OCI-LY7 (cell line): ENCODE data around the gene ZNF415. TPM values are rescaled to one million over a fixed set of nuclear protein-coding genes. Genes with fewer than 3 reads are reported as not detected.

ENCODE experiments used
- BruUV-seq: library from RNA; stranded (reverse); fragments of 400-500 nt; replicated peaks from 2 replicates; lab custom pipeline; 2021; lab: Mats Ljungman, UMichigan
- CTCF ChIA-PET: fragments of 300-600 bp; sonication (Branson Sonifier 250); formaldehyde crosslinking; loops from one replicate; lab custom pipeline; 2022; ENCODE audit warnings: antibody characterized with exemption; ENCODE audit not compliant: unreplicated experiment; lab: Charles Lee
- POLR2A ChIA-PET: fragments of 300-600 bp; sonication (Branson Sonifier 250); formaldehyde crosslinking; loops from one replicate; lab custom pipeline; 2022; ENCODE audit warnings: antibody characterized with exemption; lab: Charles Lee
- DNase-seq: peaks from one replicate; pipeline ENCODE4 v3.0.0-alpha.2; 2015; ENCODE audit warnings: low spot score
- H2AFZ ChIP-seq: fragments of 200-600 bp; sonication (generic), shearing (Covaris generic); 2 replicates; pipeline ENCODE4 v1.6.1; 2014; ENCODE audit warnings: mild to moderate bottlenecking, antibody characterized with exemption, low read length, moderate library complexity
- H3K27ac ChIP-seq: fragments of 200-600 bp; sonication (generic); 2 replicates; pipeline ENCODE4 v1.5.1; 2014; ENCODE audit warnings: mixed run types, low read depth, mild to moderate bottlenecking, moderate library complexity, low read length, inconsistent platforms; ENCODE audit not compliant: poor library complexity, severe bottlenecking
- H3K36me3 ChIP-seq: fragments of 200-600 bp; sonication (generic); 2 replicates; pipeline ENCODE4 v1.6.1; 2014; ENCODE audit warnings: mild to moderate bottlenecking, antibody characterized with exemption, low read length, moderate library complexity, mixed read lengths; ENCODE audit not compliant: insufficient read depth
- H3K4me1 ChIP-seq: fragments of 200-600 bp; sonication (generic); 2 replicates; pipeline ENCODE4 v1.5.1; 2014; ENCODE audit warnings: mild to moderate bottlenecking, low read length; ENCODE audit not compliant: insufficient read depth, poor library complexity, severe bottlenecking
- H3K4me2 ChIP-seq: fragments of 200-600 bp; sonication (generic); 2 replicates; pipeline ENCODE4 v1.6.1; 2014; ENCODE audit warnings: mild to moderate bottlenecking, low read length
- H3K4me3 ChIP-seq: fragments of 200-600 bp; sonication (generic); 2 replicates; pipeline ENCODE4 v1.5.1; 2014; ENCODE audit warnings: mild to moderate bottlenecking, low read depth, low read length; ENCODE audit not compliant: poor library complexity, severe bottlenecking
- H3K79me2 ChIP-seq: fragments of 200-600 bp; sonication (generic); 2 replicates; pipeline ENCODE4 v1.6.1; 2016; ENCODE audit warnings: low read depth, mild to moderate bottlenecking, low read length, moderate library complexity, mixed read lengths; ENCODE audit not compliant: insufficient read depth
- H3K9me2 ChIP-seq: fragments of 200-600 bp; sonication (generic); 2 replicates; pipeline ENCODE4 v1.6.1; 2016; ENCODE audit warnings: mild to moderate bottlenecking, low read length, mixed read lengths; ENCODE audit not compliant: insufficient read depth
- H3K9me3 ChIP-seq: fragments of 200-600 bp; sonication (generic); 2 replicates; pipeline ENCODE4 v1.6.1; 2014; ENCODE audit warnings: mild to moderate bottlenecking, mixed run types, low read length, mixed read lengths
- H4K20me1 ChIP-seq: fragments of 200-600 bp; sonication (generic); 2 replicates; pipeline ENCODE4 v1.6.1; 2014; ENCODE audit warnings: mild to moderate bottlenecking, antibody characterized with exemption, low read length, moderate library complexity, mixed read lengths; ENCODE audit not compliant: insufficient read depth
- EZH2phosphoT487 ChIP-seq: fragments of 200-600 bp; sonication (generic); IDR thresholded peaks from 2 replicates; pipeline ENCODE4 v1.6.1; 2018; ENCODE audit warnings: low read depth, borderline replicate concordance, mild to moderate bottlenecking, mixed run types, antibody characterized with exemption, low read length, moderate library complexity, mixed read lengths
- intact Hi-C: fragments of 100-400 bp; cut with micrococcal nuclease; formaldehyde crosslinking; loops from one replicate; pipeline ENCODE4 v1.10.0; 2022; ENCODE audit not compliant: unreplicated experiment
- total RNA-seq, 2 experiments: library from RNA; depleted of rRNA in 1 of 2; stranded (reverse); fragments of >200 nt in 1 of 2; shearing (Covaris generic) in 1 of 2; gene quantifications; 2 replicates each; pipeline ENCODE4 v1.2.3, GENCODE V29; 2014 to 2022
- TF ChIP-seq, protein P1 (sequence below): fragments of 200-600 bp; sonication (generic); conservative IDR thresholded peaks from 2 replicates; pipeline ENCODE4 v1.5.1; 2014; ENCODE audit warnings: mild to moderate bottlenecking, antibody characterized with exemption, low read length, moderate library complexity, mixed read lengths

ZNF415 gene
- total RNA-seq, 2 experiments from 2014 or later, result 0.51 to 0.63 TPM

DNA sequence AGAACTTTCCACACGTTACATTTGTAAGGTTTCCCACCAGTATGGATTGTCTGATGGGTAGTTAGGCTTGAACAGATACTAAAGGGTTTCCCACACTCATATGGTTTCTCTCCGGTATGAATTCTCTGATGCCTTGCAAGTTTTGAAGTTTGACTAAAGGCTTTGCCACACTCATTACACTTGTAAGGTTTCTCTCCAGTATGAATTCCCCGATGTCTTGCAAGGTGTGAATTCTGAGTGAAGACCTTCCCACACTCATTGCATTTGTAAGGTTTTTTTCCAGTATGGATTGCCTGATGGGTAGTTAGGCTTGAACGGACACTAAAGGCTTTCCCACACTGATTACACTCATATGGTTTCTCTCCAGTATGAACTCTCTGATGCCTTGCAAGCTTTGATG lies 7.6 kb upstream of the ZNF415 start:
- peaks cover 33% of the 10 kb centered on the region for H3K9me3 ChIP-seq

DNA sequence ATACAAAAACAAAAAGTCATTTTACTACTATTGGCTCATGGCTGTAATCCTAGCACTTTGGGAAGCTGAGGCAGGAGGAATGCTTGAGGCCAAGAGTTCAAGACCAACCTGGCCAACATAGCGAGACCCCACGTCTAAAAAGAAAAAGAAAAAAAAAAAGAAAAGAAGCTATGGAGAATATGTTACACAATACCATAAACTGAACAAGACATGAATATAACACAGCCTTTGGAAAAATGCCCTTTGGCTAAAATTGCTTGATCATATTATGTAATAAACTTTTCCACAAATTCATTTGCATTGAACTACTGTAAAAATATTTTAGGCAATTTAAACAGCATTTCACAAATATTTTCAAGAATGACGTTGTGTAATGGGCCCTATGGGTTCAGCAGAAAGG lies 3.7 kb upstream of the ZNF415 start:
- no peaks in the 10 kb centered on the region for H3K79me2 ChIP-seq
- BruUV-seq, result no TSS peak
- no peak for DNase-seq
- ChIA-PET CTCF (no interaction called here), POLR2A (no interaction called here)
- H3K27ac ChIP-seq, result no peak overlapping the region
- no peak overlapping the region for H3K4me3 ChIP-seq
- peaks cover 12% of the 10 kb centered on the region for H3K9me3 ChIP-seq
- no peak overlapping the region for H3K4me2 ChIP-seq
- no peaks in the 10 kb centered on the region for H3K9me2 ChIP-seq
- H3K36me3 ChIP-seq, result peaks cover 20% of the 10 kb centered on the region
- H2AFZ ChIP-seq, result no peak overlapping the region
- intact Hi-C loops, result no loop called here
- no peaks in the 10 kb centered on the region for H3K4me1 ChIP-seq
- no peak for TF ChIP-seq EZH2phosphoT487
- TF ChIP-seq, protein P1, sequence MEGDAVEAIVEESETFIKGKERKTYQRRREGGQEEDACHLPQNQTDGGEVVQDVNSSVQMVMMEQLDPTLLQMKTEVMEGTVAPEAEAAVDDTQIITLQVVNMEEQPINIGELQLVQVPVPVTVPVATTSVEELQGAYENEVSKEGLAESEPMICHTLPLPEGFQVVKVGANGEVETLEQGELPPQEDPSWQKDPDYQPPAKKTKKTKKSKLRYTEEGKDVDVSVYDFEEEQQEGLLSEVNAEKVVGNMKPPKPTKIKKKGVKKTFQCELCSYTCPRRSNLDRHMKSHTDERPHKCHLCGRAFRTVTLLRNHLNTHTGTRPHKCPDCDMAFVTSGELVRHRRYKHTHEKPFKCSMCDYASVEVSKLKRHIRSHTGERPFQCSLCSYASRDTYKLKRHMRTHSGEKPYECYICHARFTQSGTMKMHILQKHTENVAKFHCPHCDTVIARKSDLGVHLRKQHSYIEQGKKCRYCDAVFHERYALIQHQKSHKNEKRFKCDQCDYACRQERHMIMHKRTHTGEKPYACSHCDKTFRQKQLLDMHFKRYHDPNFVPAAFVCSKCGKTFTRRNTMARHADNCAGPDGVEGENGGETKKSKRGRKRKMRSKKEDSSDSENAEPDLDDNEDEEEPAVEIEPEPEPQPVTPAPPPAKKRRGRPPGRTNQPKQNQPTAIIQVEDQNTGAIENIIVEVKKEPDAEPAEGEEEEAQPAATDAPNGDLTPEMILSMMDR, result no peak
- no peaks in the 10 kb centered on the region for H4K20me1 ChIP-seq

More for the DNA sequence above, 7.6 kb upstream of the ZNF415 start:
- TF ChIP-seq, protein P1, result no peak
- TF ChIP-seq EZH2phosphoT487, result no peak
- Histone ChIP-seq H3K36me3 (peaks cover 54% of the 10 kb centered on the region), H3K9me2 (no peaks in the 10 kb centered on the region), H3K79me2 (no peaks in the 10 kb centered on the region), H3K4me1 (no peaks in the 10 kb centered on the region), H2AFZ (no peak overlapping the region), H3K4me2 (no peak overlapping the region), H4K20me1 (no peaks in the 10 kb centered on the region), H3K4me3 (no peak overlapping the region), H3K27ac (no peak overlapping the region)
- DNase-seq, result no peak
- ChIA-PET POLR2A (no interaction called here), CTCF (no interaction called here)
- no TSS peak for BruUV-seq
- intact Hi-C loops, result no loop called here

DNA sequence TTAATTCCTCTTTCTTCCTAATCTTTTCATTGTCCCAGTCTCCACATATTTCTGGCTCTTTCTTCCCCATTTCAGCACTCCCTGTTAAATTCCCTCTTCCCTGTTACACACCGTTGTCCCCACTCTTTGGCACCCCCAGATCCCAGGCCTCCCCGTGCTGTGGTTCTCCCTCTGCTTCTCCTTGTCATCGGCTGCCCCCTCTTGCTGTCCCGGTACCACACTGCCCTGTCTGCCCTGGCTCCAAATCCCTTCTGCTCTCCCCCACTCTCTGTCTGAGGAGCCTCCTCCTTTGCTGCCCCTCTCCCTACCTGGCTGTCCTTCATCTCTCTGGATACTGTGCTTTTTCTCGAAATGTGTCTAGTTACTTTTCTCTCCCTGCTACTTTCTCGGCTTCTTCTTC lies 983 bp downstream of the ZNF415 start:
- DNase-seq, result no peak
- no peaks in the 10 kb centered on the region for H3K36me3 ChIP-seq
- no peaks in the 10 kb centered on the region for H3K9me2 ChIP-seq
- CTCF ChIA-PET, result no interaction called here
- H3K79me2 ChIP-seq, result no peaks in the 10 kb centered on the region
- H3K4me2 ChIP-seq, result no peak overlapping the region
- POLR2A ChIA-PET, result no interaction called here
- no peaks in the 10 kb centered on the region for H3K4me1 ChIP-seq
- H3K4me3 ChIP-seq, result no peak overlapping the region
- H2AFZ ChIP-seq, result no peak overlapping the region
- BruUV-seq, result no TSS peak
- H4K20me1 ChIP-seq, result no peaks in the 10 kb centered on the region
- intact Hi-C loops, result no loop called here
- H3K9me3 ChIP-seq, result no peaks in the 10 kb centered on the region; the same call in 1 of the 2 replicates
- TF ChIP-seq, protein P1, result no peak
- no peak for TF ChIP-seq EZH2phosphoT487
- no peak overlapping the region for H3K27ac ChIP-seq
